ENCODE measurements around the gene CRABP2. TPM values are rescaled to one million over a fixed set of nuclear protein-coding genes. Genes with fewer than 3 reads are reported as not detected.

Gene CRABP2
- polyA plus RNA-seq, 2 of the 4 experiments (the other 2 are of a cell fraction): 1.7 to 15.6 TPM

- ATAC-seq (peak in 1 of 2 experiments; percentile 36; a peak in 1 of 6 replicates), FAIRE-seq (no peak), DNase-seq (ENCODE audit: low read depth in 1 of 2, low spot score in 1 of 2) (no peak)
- POLR2A ChIA-PET: no interaction called here
- CTCF ChIA-PET: interaction anchor here (0.9 to 52.1 kb wide), 11 partner anchors 9 to 244 kb away, joined by 3 to 2258 read pairs (median 9); partner anchors contain the start of genes CRABP2, HAPLN2, HDGF and ISG20L2
- Histone ChIP-seq H3K27ac (peak overlapping the region in 1 of 2 experiments; percentile 63; a peak in 3 of 6 replicates), H3K4me1 (peaks cover 16% of the 10 kb centered on the region), H3K4me2 (0 out of 3 replicates have a peak overlapping the region, but pooled peaks have one; percentile 13), H3K4me3 (no peak overlapping the region), H3K9me3 (no peaks in the 10 kb centered on the region)
- TF ChIP-seq CTCF (IDR thresholded peaks at IDR 0.05) (no peak), RAD21 (conservative IDR thresholded peaks at IDR 0.05 in 1 of 2, IDR thresholded peaks at IDR 0.05 in 1 of 2) (peak in 1 of 2 experiments; percentile 38; a peak in 2 of 5 replicates), HMGXB4 (CRISPR knock-in tag; IDR thresholded peaks at IDR 0.05; ENCODE audit: borderline replicate concordance) (no peak), SMC3 (IDR thresholded peaks at IDR 0.05) (no peak)
- WGBS (ENCODE audit: missing lambda C conversion rate): 43% methylated on average over 5 of the region's 5 CpGs
Measured at GRCh38 chr1:156684227-156684782, 21.1 kb downstream of the CRABP2 start.

- Histone ChIP-seq H3K9me3 (no peaks in the 10 kb centered on the region), H3K4me1 (peaks cover 22% of the 10 kb centered on the region), H3K27ac (no peak overlapping the region), H3K4me3 (no peak overlapping the region), H3K4me2 (no peak overlapping the region)
- no peak for FAIRE-seq
- 69% methylated on average over 5 of the region's 5 CpGs for WGBS (ENCODE audit: missing lambda C conversion rate)
- ChIA-PET POLR2A (no interaction called here), CTCF (interaction anchor here (0.6 to 52.1 kb wide), 8 partner anchors 8 to 245 kb away, joined by 3 to 2258 read pairs (median 106); partner anchors contain the start of genes CRABP2, HAPLN2, ISG20L2 and METTL25B)
- ATAC-seq: peak; percentile 65 to 70; a peak in 5 of 6 replicates
- DNase-seq (ENCODE audit: low read depth in 1 of 2, low spot score in 1 of 2): no peak
- TF ChIP-seq RNF2 (IDR thresholded peaks at IDR 0.05; ENCODE audit: borderline replicate concordance, low read depth): no peak
- no peak for TF ChIP-seq REST (IDR thresholded peaks at IDR 0.05)
- no peak for TF ChIP-seq SREBF2 (IDR thresholded peaks at IDR 0.05)
- TF ChIP-seq SMC3 (IDR thresholded peaks at IDR 0.05): no peak
- TF ChIP-seq FOXS1 (CRISPR knock-in tag; IDR thresholded peaks at IDR 0.05): no peak
- no peak for TF ChIP-seq POLR2A (IDR thresholded peaks at IDR 0.05; ENCODE audit: low read length)
- TF ChIP-seq JUNB (IDR thresholded peaks at IDR 0.05): no peak
- no peak for TF ChIP-seq FOSB (CRISPR knock-in tag; IDR thresholded peaks at IDR 0.05)
- TF ChIP-seq ZSCAN20 (CRISPR knock-in tag; IDR thresholded peaks at IDR 0.05): no peak
- no peak for TF ChIP-seq POLR2AphosphoS2 (conservative IDR thresholded peaks at IDR 0.05; ENCODE audit: low read length)
- no peak for TF ChIP-seq E2F6 (IDR thresholded peaks at IDR 0.05; ENCODE audit: borderline replicate concordance, low read depth)
- TF ChIP-seq BHLHE40 (IDR thresholded peaks at IDR 0.05; ENCODE audit: low read depth, low read length): no peak
- TF ChIP-seq PHF8 (IDR thresholded peaks at IDR 0.05; ENCODE audit: borderline replicate concordance, low read depth): no peak
- no peak for TF ChIP-seq NFE2L2 (conservative IDR thresholded peaks at IDR 0.05; ENCODE audit: low read length)
- TF ChIP-seq TFCP2L1 (CRISPR knock-in tag; IDR thresholded peaks at IDR 0.05): no peak
- TF ChIP-seq EHMT2 (IDR thresholded peaks at IDR 0.05; ENCODE audit: low read depth): no peak
- TF ChIP-seq CHD2 (IDR thresholded peaks at IDR 0.05; ENCODE audit: low read length, partially characterized antibody): no peak
Measured at GRCh38 chr1:156682166-156682890, 23.1 kb downstream of the CRABP2 start.
